ENCODE results near the gene NCAM1.

Gene NCAM1

GRCh38 chr11:113317339-113317738 lies 356.1 kb downstream of the NCAM1 start:
- DNase-seq, result no peak

- DNase-seq, result no peak
Observed at GRCh38 chr11:113319085-113319484, 357.9 kb downstream of the NCAM1 start.

GRCh38 chr11:113322158-113322557 lies 360.9 kb downstream of the NCAM1 start:
- no peak for DNase-seq

- DNase-seq, result no peak
Observed at GRCh38 chr11:113324250-113324649, 363.0 kb downstream of the NCAM1 start.

Data from NCI-H524 treated with DMSO at 0.1 percent for 48 hours (cell line).